GM12864 (cell line): ENCODE results near the gene KLK1.

Experiments used
- DNase-seq: peaks from one replicate; pipeline ENCODE4 v3.0.0-alpha.2; 2011; ENCODE audit warnings: low read depth
- H3K4me3 ChIP-seq: 2 replicates; pipeline ENCODE4 v1.5.1; 2011; ENCODE audit warnings: mild to moderate bottlenecking, low read depth, low read length, control low read depth
- CTCF ChIP-seq: IDR thresholded peaks from 2 replicates; pipeline ENCODE4 v1.5.1; 2011; ENCODE audit warnings: low read depth, mild to moderate bottlenecking, moderate library complexity, low read length, control low read depth, inconsistent platforms; ENCODE audit errors: missing control alignments

Gene KLK1

DNA sequence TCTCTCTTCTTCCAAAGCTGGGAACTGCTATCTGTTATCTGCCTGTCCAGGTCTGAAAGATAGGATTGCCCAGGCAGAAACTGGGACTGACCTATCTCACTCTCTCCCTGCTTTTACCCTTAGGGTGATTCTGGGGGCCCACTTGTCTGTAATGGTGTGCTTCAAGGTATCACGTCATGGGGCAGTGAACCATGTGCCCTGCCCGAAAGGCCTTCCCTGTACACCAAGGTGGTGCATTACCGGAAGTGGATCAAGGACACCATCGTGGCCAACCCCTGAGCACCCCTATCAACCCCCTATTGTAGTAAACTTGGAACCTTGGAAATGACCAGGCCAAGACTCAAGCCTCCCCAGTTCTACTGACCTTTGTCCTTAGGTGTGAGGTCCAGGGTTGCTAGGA, 36.3 kb upstream of the KLK1 start:
- no peak overlapping the region for H3K4me3 ChIP-seq
- no peak for DNase-seq
- TF ChIP-seq CTCF: no peak

DNA sequence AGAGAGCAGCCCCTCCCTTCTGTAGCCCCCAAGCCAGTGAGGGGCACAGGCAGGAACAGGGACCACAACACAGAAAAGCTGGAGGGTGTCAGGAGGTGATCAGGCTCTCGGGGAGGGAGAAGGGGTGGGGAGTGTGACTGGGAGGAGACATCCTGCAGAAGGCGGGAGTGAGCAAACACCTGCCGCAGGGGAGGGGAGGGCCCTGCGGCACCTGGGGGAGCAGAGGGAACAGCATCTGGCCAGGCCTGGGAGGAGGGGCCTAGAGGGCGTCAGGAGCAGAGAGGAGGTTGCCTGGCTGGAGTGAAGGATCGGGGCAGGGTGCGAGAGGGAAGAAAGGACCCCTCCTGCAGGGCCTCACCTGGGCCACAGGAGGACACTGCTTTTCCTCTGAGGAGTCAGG, 35.3 kb upstream of the KLK1 start:
- TF ChIP-seq CTCF: no peak
- H3K4me3 ChIP-seq: no peak overlapping the region
- no peak for DNase-seq

- TF ChIP-seq CTCF: no peak
- DNase-seq: no peak
- H3K4me3 ChIP-seq: no peak overlapping the region
Observed at GRCh38 chr19:50857366-50857765, 33.8 kb upstream of the KLK1 start.

GRCh38 chr19:50854636-50855410, 31.2 kb upstream of the KLK1 start, which contains the start of gene KLK3:
Gene KLK3, plus strand, starts transcription at chr19:50854915. Its CDS starts 41 bp downstream, at chr19:50854956.
- DNase-seq: no peak
- no peak for TF ChIP-seq CTCF
- no peak within 1 kb of the TSS for H3K4me3 ChIP-seq

DNA sequence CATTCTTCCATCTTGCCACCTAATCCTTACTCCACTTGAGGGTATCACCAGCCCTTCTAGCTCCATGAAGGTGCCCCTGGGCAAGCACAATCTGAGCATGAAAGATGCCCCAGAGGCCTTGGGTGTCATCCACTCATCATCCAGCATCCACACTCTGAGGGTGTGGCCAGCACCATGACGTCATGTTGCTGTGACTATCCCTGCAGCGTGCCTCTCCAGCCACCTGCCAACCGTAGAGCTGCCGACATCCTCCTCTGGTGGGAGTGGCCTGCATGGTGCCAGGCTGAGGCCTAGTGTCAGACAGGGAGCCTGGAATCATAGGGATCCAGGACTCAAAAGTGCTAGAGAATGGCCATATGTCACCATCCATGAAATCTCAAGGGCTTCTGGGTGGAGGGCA, 28.0 kb upstream of the KLK1 start:
- H3K4me3 ChIP-seq: no peak overlapping the region
- TF ChIP-seq CTCF: no peak
- DNase-seq: no peak

GRCh38 chr19:50850738-50851137, 27.2 kb upstream of the KLK1 start:
- DNase-seq: no peak
- no peak for TF ChIP-seq CTCF
- no peak overlapping the region for H3K4me3 ChIP-seq

DNA sequence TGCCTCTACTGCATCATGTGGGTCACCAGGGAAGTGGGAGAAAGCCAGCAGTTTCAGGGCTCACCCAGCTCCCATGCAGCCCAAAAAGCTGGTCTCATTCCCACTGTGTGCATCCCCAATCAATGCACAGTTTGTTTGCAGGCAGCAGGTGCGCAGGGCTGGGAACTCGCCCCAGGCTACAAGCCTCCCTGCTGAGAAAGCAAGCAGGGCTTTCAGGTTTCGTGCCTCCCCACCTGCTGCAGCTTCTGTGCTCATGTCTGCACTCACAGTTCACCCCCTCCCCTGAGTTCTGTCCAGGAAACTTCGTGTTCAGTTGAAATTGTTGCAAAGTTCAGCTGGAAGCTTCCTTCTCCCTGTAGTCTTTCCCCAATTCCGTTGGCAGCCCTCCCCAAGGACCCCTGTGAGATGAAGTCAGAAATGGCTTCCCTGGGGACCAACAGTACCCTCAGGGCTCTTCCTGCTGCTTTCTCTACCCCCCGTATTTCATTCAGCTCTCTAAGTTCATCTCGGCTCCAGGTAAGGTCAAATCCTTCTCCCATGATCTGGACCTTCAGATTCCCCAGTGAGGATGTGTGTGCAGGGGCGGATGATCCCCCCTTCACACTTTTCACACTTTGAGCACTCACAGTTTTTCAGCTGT, 20.8 kb upstream of the KLK1 start:
- no peak for TF ChIP-seq CTCF
- no peak for DNase-seq
- no peak overlapping the region for H3K4me3 ChIP-seq
